Lower leg skin (tissue), 3 donors: ENCODE results near the gene PLA2G4A.

Experiments
- POLR2A ChIP-seq, 2 donors: fragments of 450-650 bp; IDR thresholded peaks; one replicate each; pipeline ENCODE4 v1.6.1; 2016 to 2017; ENCODE audit warnings: antibody characterized with exemption in 2 of 2, mild to moderate bottlenecking in 1 of 2, moderate library complexity in 1 of 2
- TF ChIP-seq, protein P1 (sequence below), 3 donors: fragments of 450-650 bp; IDR thresholded peaks; one replicate each; pipeline ENCODE4 v1.5.1; 2016; ENCODE audit warnings: antibody characterized with exemption in 3 of 3, mild to moderate bottlenecking in 3 of 3, moderate library complexity in 2 of 3

DNA sequence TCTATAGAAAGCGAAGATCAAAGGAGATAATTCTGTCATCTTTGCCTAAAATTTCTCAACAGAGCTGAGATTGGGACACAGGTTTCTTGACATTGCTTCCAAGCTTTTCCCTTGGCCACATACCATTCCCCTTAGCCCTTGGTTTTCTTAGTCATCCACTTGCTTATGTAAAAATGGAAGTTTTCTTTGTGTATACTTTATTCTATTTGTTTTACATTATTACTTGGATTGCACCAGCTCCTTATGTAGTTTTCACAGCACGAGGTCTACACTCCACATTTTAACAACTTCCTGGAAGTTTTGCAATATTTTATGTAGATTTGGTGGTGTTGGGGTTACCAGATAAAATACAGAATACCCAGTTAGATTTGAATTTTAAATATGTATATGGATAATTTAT, 129.8 kb downstream of the PLA2G4A start:
- TF ChIP-seq, protein P1, sequence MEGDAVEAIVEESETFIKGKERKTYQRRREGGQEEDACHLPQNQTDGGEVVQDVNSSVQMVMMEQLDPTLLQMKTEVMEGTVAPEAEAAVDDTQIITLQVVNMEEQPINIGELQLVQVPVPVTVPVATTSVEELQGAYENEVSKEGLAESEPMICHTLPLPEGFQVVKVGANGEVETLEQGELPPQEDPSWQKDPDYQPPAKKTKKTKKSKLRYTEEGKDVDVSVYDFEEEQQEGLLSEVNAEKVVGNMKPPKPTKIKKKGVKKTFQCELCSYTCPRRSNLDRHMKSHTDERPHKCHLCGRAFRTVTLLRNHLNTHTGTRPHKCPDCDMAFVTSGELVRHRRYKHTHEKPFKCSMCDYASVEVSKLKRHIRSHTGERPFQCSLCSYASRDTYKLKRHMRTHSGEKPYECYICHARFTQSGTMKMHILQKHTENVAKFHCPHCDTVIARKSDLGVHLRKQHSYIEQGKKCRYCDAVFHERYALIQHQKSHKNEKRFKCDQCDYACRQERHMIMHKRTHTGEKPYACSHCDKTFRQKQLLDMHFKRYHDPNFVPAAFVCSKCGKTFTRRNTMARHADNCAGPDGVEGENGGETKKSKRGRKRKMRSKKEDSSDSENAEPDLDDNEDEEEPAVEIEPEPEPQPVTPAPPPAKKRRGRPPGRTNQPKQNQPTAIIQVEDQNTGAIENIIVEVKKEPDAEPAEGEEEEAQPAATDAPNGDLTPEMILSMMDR (IDR thresholded peaks at IDR 0.05) = no peak
- no peak for TF ChIP-seq POLR2A (IDR thresholded peaks at IDR 0.05)
